DOHH2 (cell line): ENCODE data around the gene PLA2G4A.

Experiments used
- H3F3A ChIP-seq: fragments of 200-600 bp; sonication (generic), shearing (Covaris generic); 2 replicates; pipeline ENCODE4 v1.6.0; 2016; ENCODE audit warnings: antibody characterized with exemption, mild to moderate bottlenecking; ENCODE audit not compliant: control insufficient read depth, insufficient read depth
- H3K27ac ChIP-seq: fragments of 200-600 bp; sonication (generic); 2 replicates; pipeline ENCODE4 v1.5.1; 2014; ENCODE audit warnings: low read depth, mild to moderate bottlenecking, low read length, moderate library complexity
- H3K27me3 ChIP-seq: fragments of 200-600 bp; sonication (generic); 2 replicates; pipeline ENCODE4 v1.6.1; 2014; ENCODE audit warnings: mild to moderate bottlenecking, low read length, mixed read lengths; ENCODE audit not compliant: control insufficient read depth
- H3K36me3 ChIP-seq: fragments of 200-600 bp; sonication (generic); 2 replicates; pipeline ENCODE4 v1.6.1; 2014; ENCODE audit warnings: mild to moderate bottlenecking, low read length, moderate library complexity, mixed read lengths; ENCODE audit not compliant: control insufficient read depth
- H3K4me1 ChIP-seq: fragments of 200-600 bp; sonication (generic); 2 replicates; pipeline ENCODE4 v1.6.1; 2014; ENCODE audit warnings: mild to moderate bottlenecking, low read length, mixed read lengths; ENCODE audit not compliant: control insufficient read depth
- H3K4me2 ChIP-seq: fragments of 200-600 bp; sonication (generic); 2 replicates; pipeline ENCODE4 v1.6.0; 2014; ENCODE audit warnings: mild to moderate bottlenecking, low read length, moderate library complexity
- H3K4me3 ChIP-seq: fragments of 200-600 bp; sonication (generic); 2 replicates; pipeline ENCODE4 v1.5.1; 2014; ENCODE audit warnings: mild to moderate bottlenecking, low read length, mixed read lengths
- H3K79me2 ChIP-seq: fragments of 200-600 bp; sonication (generic); 2 replicates; pipeline ENCODE4 v1.6.1; 2014; ENCODE audit warnings: mild to moderate bottlenecking, low read length, mixed read lengths; ENCODE audit not compliant: control insufficient read depth
- H3K9me2 ChIP-seq: fragments of 200-600 bp; sonication (generic); replicated peaks from 2 replicates; pipeline ENCODE4 v1.6.1; 2014; ENCODE audit warnings: mild to moderate bottlenecking, low read length, mixed read lengths; ENCODE audit not compliant: control insufficient read depth
- H3K9me3 ChIP-seq: fragments of 200-600 bp; sonication (generic); 2 replicates; pipeline ENCODE4 v1.6.1; 2014; ENCODE audit warnings: antibody characterized with exemption, low read length, mixed read lengths; ENCODE audit not compliant: control insufficient read depth, insufficient read depth
- H4K20me1 ChIP-seq: fragments of 200-600 bp; sonication (generic); 2 replicates; pipeline ENCODE4 v1.6.0; 2014; ENCODE audit warnings: low read depth, mild to moderate bottlenecking, antibody characterized with exemption, low read length, moderate library complexity; ENCODE audit not compliant: control insufficient read depth, insufficient read depth
- EZH2phosphoT487 ChIP-seq: fragments of 200-600 bp; sonication (generic); IDR thresholded peaks from 2 replicates; pipeline ENCODE4 v1.6.1; 2017; ENCODE audit warnings: borderline replicate concordance, mild to moderate bottlenecking, antibody characterized with exemption, low read length, moderate library complexity, mixed read lengths
- TF ChIP-seq, protein P1 (sequence below): fragments of 200-600 bp; sonication (generic); IDR thresholded peaks from one replicate; pipeline ENCODE4 v1.5.1; 2014; ENCODE audit warnings: antibody characterized with exemption, mild to moderate bottlenecking, low read depth, low read length; ENCODE audit not compliant: poor library complexity, severe bottlenecking

Gene PLA2G4A

DNA sequence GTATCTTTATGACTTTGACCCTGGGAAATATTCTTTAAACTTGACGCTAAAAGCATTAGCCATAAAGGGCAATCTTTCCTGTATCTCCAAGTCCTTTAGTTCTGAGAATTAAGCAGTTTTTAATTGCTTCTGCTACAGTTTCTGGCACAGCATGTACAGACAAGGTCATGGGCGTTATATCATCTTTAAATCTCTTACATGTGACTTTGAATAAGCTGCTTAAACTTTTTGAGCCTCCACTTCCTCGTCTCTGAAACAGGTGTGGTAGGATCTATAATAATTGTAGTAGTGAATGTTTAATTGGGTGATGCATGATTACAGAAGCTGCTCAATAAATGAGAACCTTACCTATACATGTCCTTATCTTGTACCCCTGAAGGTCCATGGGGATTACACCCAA lies 153.4 kb downstream of the PLA2G4A start:
- H3K9me3 ChIP-seq: no peaks in the 10 kb centered on the region
- H3K4me1 ChIP-seq: no peaks in the 10 kb centered on the region
- H3K27ac ChIP-seq: no peak overlapping the region
- no peak overlapping the region for H3K4me2 ChIP-seq
- TF ChIP-seq, protein P1, sequence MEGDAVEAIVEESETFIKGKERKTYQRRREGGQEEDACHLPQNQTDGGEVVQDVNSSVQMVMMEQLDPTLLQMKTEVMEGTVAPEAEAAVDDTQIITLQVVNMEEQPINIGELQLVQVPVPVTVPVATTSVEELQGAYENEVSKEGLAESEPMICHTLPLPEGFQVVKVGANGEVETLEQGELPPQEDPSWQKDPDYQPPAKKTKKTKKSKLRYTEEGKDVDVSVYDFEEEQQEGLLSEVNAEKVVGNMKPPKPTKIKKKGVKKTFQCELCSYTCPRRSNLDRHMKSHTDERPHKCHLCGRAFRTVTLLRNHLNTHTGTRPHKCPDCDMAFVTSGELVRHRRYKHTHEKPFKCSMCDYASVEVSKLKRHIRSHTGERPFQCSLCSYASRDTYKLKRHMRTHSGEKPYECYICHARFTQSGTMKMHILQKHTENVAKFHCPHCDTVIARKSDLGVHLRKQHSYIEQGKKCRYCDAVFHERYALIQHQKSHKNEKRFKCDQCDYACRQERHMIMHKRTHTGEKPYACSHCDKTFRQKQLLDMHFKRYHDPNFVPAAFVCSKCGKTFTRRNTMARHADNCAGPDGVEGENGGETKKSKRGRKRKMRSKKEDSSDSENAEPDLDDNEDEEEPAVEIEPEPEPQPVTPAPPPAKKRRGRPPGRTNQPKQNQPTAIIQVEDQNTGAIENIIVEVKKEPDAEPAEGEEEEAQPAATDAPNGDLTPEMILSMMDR: no peak
- TF ChIP-seq EZH2phosphoT487: no peak
- no peaks in the 10 kb centered on the region for H3K9me2 ChIP-seq
- H4K20me1 ChIP-seq: no peaks in the 10 kb centered on the region
- no peaks in the 10 kb centered on the region for H3K79me2 ChIP-seq
- H3F3A ChIP-seq: no peaks in the 10 kb centered on the region
- H3K27me3 ChIP-seq: no peaks in the 10 kb centered on the region
- no peak overlapping the region for H3K4me3 ChIP-seq
- H3K36me3 ChIP-seq: no peaks in the 10 kb centered on the region

GRCh38 chr1:186983327-186983726 lies 154.6 kb downstream of the PLA2G4A start:
- Histone ChIP-seq H3K79me2 (no peaks in the 10 kb centered on the region), H3K9me3 (no peaks in the 10 kb centered on the region), H3K9me2 (no peaks in the 10 kb centered on the region), H3F3A (no peaks in the 10 kb centered on the region), H3K4me3 (no peak overlapping the region), H4K20me1 (no peaks in the 10 kb centered on the region), H3K27ac (no peak overlapping the region), H3K36me3 (no peaks in the 10 kb centered on the region), H3K27me3 (no peaks in the 10 kb centered on the region), H3K4me2 (no peak overlapping the region), H3K4me1 (no peaks in the 10 kb centered on the region)
- TF ChIP-seq, protein P1: no peak
- no peak for TF ChIP-seq EZH2phosphoT487

- no peaks in the 10 kb centered on the region for H3K9me3 ChIP-seq
- H3K79me2 ChIP-seq: no peaks in the 10 kb centered on the region
- no peaks in the 10 kb centered on the region for H4K20me1 ChIP-seq
- H3K4me1 ChIP-seq: no peaks in the 10 kb centered on the region
- no peak overlapping the region for H3K4me3 ChIP-seq
- no peaks in the 10 kb centered on the region for H3K36me3 ChIP-seq
- no peak overlapping the region for H3K4me2 ChIP-seq
- no peaks in the 10 kb centered on the region for H3K27me3 ChIP-seq
- no peaks in the 10 kb centered on the region for H3F3A ChIP-seq
- no peak overlapping the region for H3K27ac ChIP-seq
- no peaks in the 10 kb centered on the region for H3K9me2 ChIP-seq
- TF ChIP-seq EZH2phosphoT487: no peak
- TF ChIP-seq, protein P1: no peak
Measured at GRCh38 chr1:186984959-186985358, 156.2 kb downstream of the PLA2G4A start.

DNA sequence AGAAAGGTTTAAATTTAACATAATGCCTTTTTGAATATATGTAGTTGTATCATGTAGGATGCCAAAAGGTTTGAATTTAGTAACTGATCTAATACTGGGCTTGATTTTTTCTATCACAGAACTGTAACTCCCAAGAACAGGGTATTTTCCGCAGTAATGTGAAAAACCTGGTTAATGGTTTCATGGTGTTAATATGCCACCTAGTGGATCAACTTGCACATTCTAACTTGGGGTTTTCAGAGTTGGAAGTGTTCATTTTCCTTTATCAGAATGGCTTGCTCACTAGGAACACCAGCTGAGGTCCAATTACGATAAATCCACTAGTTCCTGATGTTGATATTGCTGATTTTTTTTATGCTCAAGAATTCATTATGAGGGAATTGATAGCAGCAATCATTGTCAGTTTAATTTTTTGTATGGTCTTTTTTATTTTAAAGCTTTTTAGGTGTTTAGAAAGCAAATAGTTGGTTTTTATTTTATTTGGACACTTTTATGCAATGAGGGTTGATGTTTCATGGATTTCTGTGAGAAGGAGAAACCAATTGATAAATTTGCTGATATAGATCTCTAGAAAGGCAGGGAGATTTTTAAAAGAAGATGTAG lies 157.2 kb downstream of the PLA2G4A start:
- no peaks in the 10 kb centered on the region for H3K27me3 ChIP-seq
- no peaks in the 10 kb centered on the region for H3F3A ChIP-seq
- no peaks in the 10 kb centered on the region for H3K9me3 ChIP-seq
- no peak overlapping the region for H3K4me3 ChIP-seq
- H3K36me3 ChIP-seq: no peaks in the 10 kb centered on the region
- no peaks in the 10 kb centered on the region for H3K9me2 ChIP-seq
- H3K79me2 ChIP-seq: no peaks in the 10 kb centered on the region
- H4K20me1 ChIP-seq: no peaks in the 10 kb centered on the region
- no peak overlapping the region for H3K27ac ChIP-seq
- no peak overlapping the region for H3K4me2 ChIP-seq
- TF ChIP-seq, protein P1: peak; percentile 59
- TF ChIP-seq EZH2phosphoT487: no peak
- no peaks in the 10 kb centered on the region for H3K4me1 ChIP-seq
